Ascending aorta (tissue), 2 donors: ENCODE results near the gene INPP5J. TPM values are rescaled to one million over a fixed set of nuclear protein-coding genes. Genes with fewer than 3 reads are reported as not detected.

Experiments
- DNase-seq, 2 donors: peaks; one replicate each; pipeline ENCODE4 v3.0.0-alpha.2; 2019; ENCODE audit warnings: low spot score in 2 of 2
- H3K27ac ChIP-seq, 2 donors: fragments of 200-600 bp; sonication (generic); one replicate each; pipeline ENCODE4 v1.5.1; 2016 to 2017; ENCODE audit warnings: mild to moderate bottlenecking in 1 of 2
- H3K27me3 ChIP-seq: fragments of 200-600 bp; sonication (generic); one replicate; pipeline ENCODE4 v1.5.1; 2017
- H3K36me3 ChIP-seq, 2 donors: fragments of 200-600 bp; sonication (generic); one replicate each; pipeline ENCODE4 v1.5.1; 2016
- H3K4me1 ChIP-seq, 2 donors: fragments of 200-600 bp; sonication (generic); one replicate each; pipeline ENCODE4 v1.5.1; 2016 to 2017; ENCODE audit warnings: mild to moderate bottlenecking in 1 of 2
- H3K4me3 ChIP-seq, 2 donors: fragments of 200-600 bp; sonication (generic); one replicate each; pipeline ENCODE4 v1.5.1; 2016 to 2017; ENCODE audit warnings: mild to moderate bottlenecking in 1 of 2
- H3K9me3 ChIP-seq, 2 donors: fragments of 200-600 bp; sonication (generic); one replicate each; pipeline ENCODE4 v1.5.1; 2016
- intact Hi-C: fragments of 100-400 bp; cut with DNase I; formaldehyde crosslinking; loops from one replicate; pipeline ENCODE4 v1.15.1; 2023
- total RNA-seq: library from RNA; depleted of rRNA; stranded (reverse); fragments of >200 nt; gene quantifications from one replicate; pipeline ENCODE4 v1.1.0, GENCODE V29; 2016
- TF ChIP-seq, protein P1 (sequence below), 3 experiments: fragments of 200-600 bp in 2 of 3; fragments of 450-650 bp in 1 of 3; sonication (generic) in 2 of 3; IDR thresholded peaks; one replicate each; pipeline ENCODE4 v1.5.1; 2016 to 2019; ENCODE audit warnings: antibody characterized with exemption in 3 of 3, mild to moderate bottlenecking in 1 of 3, moderate library complexity in 1 of 3

The INPP5J gene
- total RNA-seq, 1 donor from 2014 or later = 1.3 TPM

DNA sequence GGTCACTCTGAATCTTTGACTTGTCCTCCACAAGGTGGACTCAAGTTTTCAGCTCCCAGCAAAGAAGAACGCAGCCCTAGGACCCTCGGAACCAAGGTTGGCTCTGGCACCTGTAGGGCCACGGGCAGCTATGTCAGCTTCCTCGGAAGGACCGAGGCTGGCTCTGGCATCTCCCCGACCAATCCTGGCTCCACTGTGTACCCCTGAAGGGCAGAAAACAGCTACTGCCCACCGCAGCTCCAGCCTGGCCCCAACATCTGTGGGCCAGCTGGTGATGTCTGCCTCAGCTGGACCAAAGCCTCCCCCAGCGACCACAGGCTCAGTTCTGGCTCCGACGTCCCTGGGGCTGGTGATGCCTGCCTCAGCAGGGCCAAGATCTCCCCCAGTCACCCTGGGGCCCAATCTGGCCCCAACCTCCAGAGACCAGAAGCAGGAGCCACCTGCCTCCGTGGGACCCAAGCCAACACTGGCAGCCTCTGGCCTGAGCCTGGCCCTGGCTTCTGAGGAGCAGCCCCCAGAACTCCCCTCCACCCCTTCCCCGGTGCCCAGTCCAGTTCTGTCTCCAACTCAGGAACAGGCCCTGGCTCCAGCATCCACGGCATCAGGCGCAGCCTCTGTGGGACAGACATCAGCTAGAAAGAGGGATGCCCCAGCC is 2.2 kb downstream of the INPP5J start:
- TF ChIP-seq, protein P1, sequence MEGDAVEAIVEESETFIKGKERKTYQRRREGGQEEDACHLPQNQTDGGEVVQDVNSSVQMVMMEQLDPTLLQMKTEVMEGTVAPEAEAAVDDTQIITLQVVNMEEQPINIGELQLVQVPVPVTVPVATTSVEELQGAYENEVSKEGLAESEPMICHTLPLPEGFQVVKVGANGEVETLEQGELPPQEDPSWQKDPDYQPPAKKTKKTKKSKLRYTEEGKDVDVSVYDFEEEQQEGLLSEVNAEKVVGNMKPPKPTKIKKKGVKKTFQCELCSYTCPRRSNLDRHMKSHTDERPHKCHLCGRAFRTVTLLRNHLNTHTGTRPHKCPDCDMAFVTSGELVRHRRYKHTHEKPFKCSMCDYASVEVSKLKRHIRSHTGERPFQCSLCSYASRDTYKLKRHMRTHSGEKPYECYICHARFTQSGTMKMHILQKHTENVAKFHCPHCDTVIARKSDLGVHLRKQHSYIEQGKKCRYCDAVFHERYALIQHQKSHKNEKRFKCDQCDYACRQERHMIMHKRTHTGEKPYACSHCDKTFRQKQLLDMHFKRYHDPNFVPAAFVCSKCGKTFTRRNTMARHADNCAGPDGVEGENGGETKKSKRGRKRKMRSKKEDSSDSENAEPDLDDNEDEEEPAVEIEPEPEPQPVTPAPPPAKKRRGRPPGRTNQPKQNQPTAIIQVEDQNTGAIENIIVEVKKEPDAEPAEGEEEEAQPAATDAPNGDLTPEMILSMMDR (IDR thresholded peaks at IDR 0.05) = no peak
- intact Hi-C loops = no loop called here
- peaks cover 0 to 7% of the 10 kb centered on the region in 2 donors for H3K4me1 ChIP-seq

DNA sequence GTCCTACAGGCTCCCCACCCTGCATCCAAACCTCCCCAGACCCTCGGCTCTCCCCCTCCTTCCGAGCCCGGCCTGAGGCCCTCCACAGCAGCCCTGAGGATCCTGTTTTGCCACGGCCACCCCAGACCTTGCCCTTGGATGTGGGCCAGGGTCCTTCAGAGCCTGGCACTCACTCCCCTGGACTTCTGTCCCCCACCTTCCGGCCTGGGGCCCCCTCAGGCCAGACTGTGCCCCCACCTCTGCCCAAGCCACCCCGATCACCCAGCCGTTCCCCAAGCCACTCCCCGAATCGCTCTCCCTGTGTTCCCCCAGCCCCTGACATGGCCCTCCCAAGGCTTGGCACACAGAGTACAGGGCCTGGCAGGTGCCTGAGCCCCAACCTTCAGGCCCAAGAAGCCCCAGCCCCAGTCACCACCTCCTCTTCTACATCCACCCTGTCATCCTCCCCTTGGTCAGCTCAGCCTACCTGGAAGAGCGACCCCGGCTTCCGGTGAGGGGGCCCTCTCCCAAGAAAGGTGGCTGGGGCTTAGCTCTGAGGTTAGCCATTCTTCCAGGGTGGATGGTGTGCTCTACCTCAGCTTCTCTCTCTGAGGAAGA is 2.9 kb downstream of the INPP5J start:
- Histone ChIP-seq H3K27ac (no peak overlapping the region), H3K9me3 (no peaks in the 10 kb centered on the region), H3K27me3 (no peaks in the 10 kb centered on the region), H3K4me1 (peaks cover 0 to 7% of the 10 kb centered on the region in 2 donors), H3K36me3 (no peaks in the 10 kb centered on the region), H3K4me3 (no peak overlapping the region)
- TF ChIP-seq, protein P1 (IDR thresholded peaks at IDR 0.05) = no peak
- intact Hi-C loops = no loop called here
- DNase-seq = no peak

More for the DNA sequence above, 2.2 kb downstream of the INPP5J start:
- no peaks in the 10 kb centered on the region for H3K9me3 ChIP-seq
- H3K36me3 ChIP-seq = no peaks in the 10 kb centered on the region
- H3K27me3 ChIP-seq = no peaks in the 10 kb centered on the region
- no peak overlapping the region for H3K27ac ChIP-seq
- no peak overlapping the region for H3K4me3 ChIP-seq
- no peak for DNase-seq

DNA sequence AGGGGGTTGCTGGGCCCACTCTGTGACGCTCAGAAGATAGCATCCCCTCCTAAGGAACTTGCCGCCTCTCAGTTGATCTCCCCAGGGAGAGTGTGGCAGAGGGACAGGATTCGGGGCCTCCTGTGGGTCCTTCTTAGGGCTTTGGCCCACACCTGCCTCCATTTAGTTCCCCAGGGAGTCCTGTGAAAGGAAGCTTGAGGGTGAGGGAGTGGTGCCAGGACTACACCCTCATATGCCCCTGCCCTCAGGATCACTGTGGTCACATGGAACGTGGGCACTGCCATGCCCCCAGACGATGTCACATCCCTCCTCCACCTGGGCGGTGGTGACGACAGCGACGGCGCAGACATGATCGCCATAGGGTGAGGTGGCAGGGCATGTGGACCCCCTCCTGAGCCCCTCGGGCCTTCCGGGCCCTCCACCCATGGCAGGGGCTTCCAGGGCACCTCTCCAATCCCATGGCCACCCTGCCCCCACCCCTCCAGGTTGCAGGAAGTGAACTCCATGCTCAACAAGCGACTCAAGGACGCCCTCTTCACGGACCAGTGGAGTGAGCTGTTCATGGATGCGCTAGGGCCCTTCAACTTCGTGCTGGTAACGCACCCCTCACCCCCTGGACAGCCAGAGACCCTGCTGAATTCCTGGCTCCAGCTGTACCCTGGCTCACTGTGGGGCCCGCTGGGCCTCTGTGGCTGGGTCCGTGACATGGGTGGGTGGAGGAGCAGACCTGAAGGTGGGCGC is 3.5 kb downstream of the INPP5J start:
- H3K9me3 ChIP-seq = no peaks in the 10 kb centered on the region
- TF ChIP-seq, protein P1 (IDR thresholded peaks at IDR 0.05) = no peak
- H3K27me3 ChIP-seq = no peaks in the 10 kb centered on the region
- H3K27ac ChIP-seq = no peak overlapping the region
- intact Hi-C loops = no loop called here
- peaks cover 0 to 7% of the 10 kb centered on the region in 2 donors for H3K4me1 ChIP-seq
- no peak for DNase-seq
- H3K4me3 ChIP-seq = no peak overlapping the region
- no peaks in the 10 kb centered on the region for H3K36me3 ChIP-seq

DNA sequence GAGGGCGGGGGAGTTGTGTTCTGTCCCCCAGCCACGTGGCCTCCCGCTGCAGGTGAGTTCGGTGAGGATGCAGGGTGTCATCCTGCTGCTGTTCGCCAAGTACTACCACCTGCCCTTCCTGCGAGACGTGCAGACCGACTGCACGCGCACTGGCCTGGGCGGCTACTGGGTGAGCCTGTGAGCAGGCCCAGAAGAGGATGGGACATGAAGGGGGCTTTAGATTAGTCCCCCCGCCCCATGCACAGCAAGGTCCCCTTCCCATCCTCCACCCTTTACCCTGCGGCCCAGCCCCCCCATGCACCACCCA is 4.1 kb downstream of the INPP5J start:
- Histone ChIP-seq H3K4me1 (peaks cover 0 to 7% of the 10 kb centered on the region in 2 donors), H3K9me3 (no peaks in the 10 kb centered on the region), H3K27ac (no peak overlapping the region), H3K36me3 (no peaks in the 10 kb centered on the region), H3K4me3 (no peak overlapping the region), H3K27me3 (no peaks in the 10 kb centered on the region)
- DNase-seq = no peak
- intact Hi-C loops = no loop called here
- TF ChIP-seq, protein P1 (IDR thresholded peaks at IDR 0.05) = no peak

DNA sequence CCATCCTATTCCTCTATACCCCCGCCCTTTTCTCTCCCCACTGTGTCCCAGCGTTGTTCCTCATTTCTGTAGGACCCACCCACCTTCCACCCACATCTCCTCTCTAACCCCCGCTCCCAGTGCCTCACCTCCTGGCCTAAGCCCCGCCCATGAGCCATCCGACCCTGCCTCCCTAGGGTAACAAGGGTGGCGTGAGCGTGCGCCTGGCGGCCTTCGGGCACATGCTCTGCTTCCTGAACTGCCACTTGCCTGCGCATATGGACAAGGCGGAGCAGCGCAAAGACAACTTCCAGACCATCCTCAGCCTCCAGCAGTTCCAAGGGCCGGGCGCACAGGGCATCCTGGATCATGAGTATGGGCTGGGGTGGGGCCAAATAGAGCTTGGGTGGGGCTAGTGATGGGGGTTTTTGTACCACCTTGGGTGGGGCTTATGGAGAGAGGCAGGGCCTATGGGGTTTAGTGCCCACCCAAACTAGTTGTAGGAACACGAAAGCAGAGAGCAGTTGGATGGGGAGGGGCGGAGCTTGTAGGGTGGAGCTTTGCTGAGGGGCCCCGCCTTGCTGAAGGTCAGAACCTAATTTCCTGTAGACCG is 4.5 kb downstream of the INPP5J start:
- peaks cover 0 to 4% of the 10 kb centered on the region in 2 donors for H3K4me1 ChIP-seq
- no peak for DNase-seq
- H3K27me3 ChIP-seq = no peaks in the 10 kb centered on the region
- no peaks in the 10 kb centered on the region for H3K9me3 ChIP-seq
- H3K27ac ChIP-seq = no peak overlapping the region
- H3K4me3 ChIP-seq = no peak overlapping the region
- H3K36me3 ChIP-seq = no peaks in the 10 kb centered on the region
- intact Hi-C loops = no loop called here
- TF ChIP-seq, protein P1 (IDR thresholded peaks at IDR 0.05) = no peak
